ENCODE measurements around the gene ZG16. TPM values are rescaled to one million over a fixed set of nuclear protein-coding genes. Genes with fewer than 3 reads are reported as not detected.

Gene ZG16
- total and polyA plus RNA-seq, 9 of the 15 experiments (the other 6 are each of a cell fraction or from before 2014, with no cell fraction given), result 0.04 TPM; not detected in 8

DNA sequence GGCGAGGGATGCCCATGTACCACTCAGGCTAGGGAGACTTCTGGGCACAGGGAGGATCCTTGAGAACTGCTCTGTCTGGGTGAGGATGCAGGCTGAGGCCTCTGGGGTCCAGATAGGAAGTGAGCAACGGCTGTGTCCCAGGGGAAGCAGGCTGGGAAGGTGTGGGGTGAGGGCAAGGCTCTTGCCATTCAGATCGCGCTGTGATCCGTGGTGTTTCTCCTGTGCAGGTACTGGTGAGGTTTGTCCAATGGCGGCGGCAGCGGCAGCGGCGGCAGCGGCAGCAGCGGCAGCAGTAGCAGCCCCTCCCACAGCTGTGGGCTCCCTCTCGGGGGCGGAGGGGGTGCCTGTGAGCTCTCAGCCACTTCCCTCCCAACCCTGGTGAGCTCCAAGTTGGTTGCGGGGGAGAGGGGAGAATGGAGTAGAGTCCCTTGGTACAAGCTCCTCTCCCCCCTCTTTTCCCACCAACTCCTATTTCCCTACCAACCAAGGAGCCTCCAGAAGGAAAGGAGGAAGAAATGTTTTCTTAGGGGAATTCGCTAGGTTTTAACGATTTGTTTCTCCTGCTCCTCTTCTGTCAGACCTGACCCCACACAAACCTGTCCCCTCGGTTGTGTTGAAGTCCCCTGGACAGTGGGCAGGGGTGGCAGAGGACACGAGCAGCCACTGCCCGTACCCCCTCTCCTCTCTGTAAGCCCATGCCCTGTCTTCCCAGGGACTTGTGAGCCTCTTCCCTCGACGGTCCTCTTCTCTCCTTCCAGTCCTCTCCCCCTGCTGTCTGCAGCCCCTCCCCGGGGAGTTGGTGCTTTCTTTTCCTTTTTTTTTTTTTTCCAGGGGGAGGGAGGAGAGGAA is 32.0 kb downstream of the ZG16 start (continued):
- TF ChIP-seq RBBP5 (IDR thresholded peaks at IDR 0.05; ENCODE audit: borderline replicate concordance, insufficient read depth, low read length, poor library complexity, severe bottlenecking), result peak; percentile 61
- peak; percentile 47; the same call in 1 of the 2 replicates for TF ChIP-seq ZBTB9 (CRISPR knock-in tag; IDR thresholded peaks at IDR 0.05)
- TF ChIP-seq ERF (CRISPR knock-in tag; IDR thresholded peaks at IDR 0.05), result 0 out of 2 replicates have a peak, but pooled peaks have one; percentile 71

DNA sequence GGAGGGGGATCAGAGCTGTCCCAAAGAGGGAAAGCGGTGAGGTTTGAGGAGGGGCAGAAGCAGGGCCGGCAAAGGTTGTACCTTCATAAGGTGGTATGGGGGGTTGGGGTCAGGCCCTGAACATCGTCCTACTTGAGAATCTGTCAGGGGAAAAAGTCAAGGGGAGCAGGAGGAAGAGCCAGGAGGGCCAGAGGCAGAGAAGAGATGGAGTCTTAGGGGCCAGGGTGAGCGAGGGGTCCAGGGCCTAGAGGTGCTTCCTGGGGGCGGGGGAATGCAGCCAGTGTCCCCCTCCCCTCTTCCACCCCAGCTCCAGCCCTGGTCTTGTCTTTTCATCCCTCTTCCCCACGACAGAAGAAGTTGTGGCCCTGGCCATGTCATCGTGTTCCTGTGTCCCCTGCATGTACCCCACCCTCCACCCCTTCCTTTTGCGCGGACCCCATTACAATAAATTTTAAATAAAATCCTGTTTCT is 32.7 kb downstream of the ZG16 start:
- peak overlapping the region in 1 of 2 experiments; percentile 100; a peak in 1 of 4 replicates for H3K9ac ChIP-seq (ENCODE audit: insufficient read depth in 1 of 2, low read depth in 2 of 2, low read length in 2 of 2)
- intact Hi-C loops (cut with micrococcal nuclease) (loop anchor here (10.0 kb wide), 1 partner anchor 214 kb away; the partner anchor contains the start of gene C16orf92), in situ Hi-C loops (cut with MboI) (no loop called here)
- TF ChIP-seq, protein P1, sequence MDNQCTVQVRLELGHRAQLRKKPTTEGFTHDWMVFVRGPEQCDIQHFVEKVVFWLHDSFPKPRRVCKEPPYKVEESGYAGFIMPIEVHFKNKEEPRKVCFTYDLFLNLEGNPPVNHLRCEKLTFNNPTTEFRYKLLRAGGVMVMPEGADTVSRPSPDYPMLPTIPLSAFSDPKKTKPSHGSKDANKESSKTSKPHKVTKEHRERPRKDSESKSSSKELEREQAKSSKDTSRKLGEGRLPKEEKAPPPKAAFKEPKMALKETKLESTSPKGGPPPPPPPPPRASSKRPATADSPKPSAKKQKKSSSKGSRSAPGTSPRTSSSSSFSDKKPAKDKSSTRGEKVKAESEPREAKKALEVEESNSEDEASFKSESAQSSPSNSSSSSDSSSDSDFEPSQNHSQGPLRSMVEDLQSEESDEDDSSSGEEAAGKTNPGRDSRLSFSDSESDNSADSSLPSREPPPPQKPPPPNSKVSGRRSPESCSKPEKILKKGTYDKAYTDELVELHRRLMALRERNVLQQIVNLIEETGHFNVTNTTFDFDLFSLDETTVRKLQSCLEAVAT (IDR thresholded peaks at IDR 0.05), result 0 out of 4 replicates have a peak, but pooled peaks of 1 of the 2 experiments have one; percentile 49
- TF ChIP-seq HDGF (IDR thresholded peaks at IDR 0.05), result no peak
- no peak for TF ChIP-seq PCBP2 (IDR thresholded peaks at IDR 0.05; ENCODE audit: low read depth, low read length, poor library complexity, severe bottlenecking)
- peak overlapping the region; percentile 91 for H3K4me2 ChIP-seq (ENCODE audit: insufficient read depth, low read length)
- peak overlapping the region; percentile 60 for H3K4me3 ChIP-seq
- no peaks in the 10 kb centered on the region for H3K27me3 ChIP-seq (ENCODE audit: control insufficient read depth in 2 of 2, insufficient read depth in 2 of 2, low read length in 2 of 2)
- no peaks in the 10 kb centered on the region for H3K9me3 ChIP-seq (replicated peaks; ENCODE audit: control insufficient read depth, insufficient read depth, low read depth, low read length)
- peaks cover 40% of the 10 kb centered on the region for H3K79me2 ChIP-seq (ENCODE audit: control insufficient read depth, insufficient read depth, low read length)
- 16% methylated on average over 6 of the region's 9 CpGs for WGBS (ENCODE audit: insufficient coverage, low coverage, missing lambda C conversion rate)
- peaks cover 23% of the 10 kb centered on the region; the same call in 1 of the 2 replicates for H4K20me1 ChIP-seq (replicated peaks; ENCODE audit: control insufficient read depth, insufficient read depth, low read length)
- BruUV-seq (replicated peaks), result TSS peak; percentile 78
- ChIA-PET POLR2A (interaction anchor here (0.8 to 1.3 kb wide), 3 partner anchors 7 to 110 kb away, joined by 3 to 4 read pairs (median 3); no protein-coding TSS in a partner anchor), CTCF (ENCODE audit: low intra/inter-chr PET ratio) (no interaction called here)
- DNase-seq (ENCODE audit: extremely low read depth in 1 of 4, low spot score in 3 of 4) (no peak), ATAC-seq (no peak), FAIRE-seq (peak; percentile 76)
- peaks cover 36% of the 10 kb centered on the region for H3K36me3 ChIP-seq (ENCODE audit: control insufficient read depth, insufficient read depth, low read length)
- peak overlapping the region; percentile 88; the same call in 1 of the 3 replicates for H3K27ac ChIP-seq (ENCODE audit: extremely low read depth, low read depth, low read length)
- H3K9me1 ChIP-seq (ENCODE audit: control insufficient read depth, insufficient read depth, low read length), result no peaks in the 10 kb centered on the region
- peaks cover 43 to 80% of the 10 kb centered on the region in 2 experiments for H3K4me1 ChIP-seq (replicated peaks in 1 of 2; ENCODE audit: control insufficient read depth in 2 of 2, insufficient read depth in 2 of 2, low read length in 2 of 2)
- H2AFZ ChIP-seq (ENCODE audit: low read depth, low read length), result no peak overlapping the region
